Measurements from ENCODE around the gene NHLRC3. TPM values are rescaled to one million over a fixed set of nuclear protein-coding genes. Genes with fewer than 3 reads are reported as not detected.

Gene NHLRC3
- total and polyA plus RNA-seq, 11 donors = 3.9 to 19.9 (median 10.4) TPM

DNA sequence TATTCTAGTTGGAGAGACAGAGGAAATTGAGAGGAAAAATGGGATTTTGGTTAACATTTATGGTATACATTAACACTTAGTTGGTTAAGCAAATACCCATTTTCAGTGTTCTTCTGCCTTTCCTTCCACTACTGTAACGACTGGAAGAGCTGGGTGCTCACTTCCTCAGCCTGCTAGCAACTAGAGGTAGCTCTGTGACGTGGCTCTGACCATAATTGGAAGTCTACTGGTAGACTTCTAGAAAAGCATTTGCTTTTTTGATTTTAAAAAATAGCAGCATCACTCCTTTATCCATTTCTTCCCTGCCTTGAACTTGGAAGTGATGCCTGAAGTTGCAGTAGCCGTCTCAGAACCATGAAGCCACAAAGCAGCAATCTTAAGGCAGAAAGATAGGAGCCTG, 15.9 kb downstream of the NHLRC3 start:
- Histone ChIP-seq H3K4me1 (no peaks in the 10 kb centered on the region), H3K36me3 (peaks cover 0 to 10% (median 0%) of the 10 kb centered on the region in 9 donors), H3K4me3 (no peak overlapping the region), H3K27me3 (no peaks in the 10 kb centered on the region), H3K27ac (no peak overlapping the region), H3K9me3 (peaks cover 0 to 3% (median 0%) of the 10 kb centered on the region in 12 donors)
- DNase-seq = no peak
- intact Hi-C loops (cut with DNase I) = loop anchor here (5.0 to 10.0 kb wide), 7 partner anchors 91 to 623 kb away; no protein-coding TSS in a partner anchor
- WGBS, 4 donors = 81 to 85% (median 85%) methylated on average over 3 of the region's 3 CpGs
- TF ChIP-seq POLR2A (IDR thresholded peaks at IDR 0.05) = no peak
- TF ChIP-seq, protein P1, sequence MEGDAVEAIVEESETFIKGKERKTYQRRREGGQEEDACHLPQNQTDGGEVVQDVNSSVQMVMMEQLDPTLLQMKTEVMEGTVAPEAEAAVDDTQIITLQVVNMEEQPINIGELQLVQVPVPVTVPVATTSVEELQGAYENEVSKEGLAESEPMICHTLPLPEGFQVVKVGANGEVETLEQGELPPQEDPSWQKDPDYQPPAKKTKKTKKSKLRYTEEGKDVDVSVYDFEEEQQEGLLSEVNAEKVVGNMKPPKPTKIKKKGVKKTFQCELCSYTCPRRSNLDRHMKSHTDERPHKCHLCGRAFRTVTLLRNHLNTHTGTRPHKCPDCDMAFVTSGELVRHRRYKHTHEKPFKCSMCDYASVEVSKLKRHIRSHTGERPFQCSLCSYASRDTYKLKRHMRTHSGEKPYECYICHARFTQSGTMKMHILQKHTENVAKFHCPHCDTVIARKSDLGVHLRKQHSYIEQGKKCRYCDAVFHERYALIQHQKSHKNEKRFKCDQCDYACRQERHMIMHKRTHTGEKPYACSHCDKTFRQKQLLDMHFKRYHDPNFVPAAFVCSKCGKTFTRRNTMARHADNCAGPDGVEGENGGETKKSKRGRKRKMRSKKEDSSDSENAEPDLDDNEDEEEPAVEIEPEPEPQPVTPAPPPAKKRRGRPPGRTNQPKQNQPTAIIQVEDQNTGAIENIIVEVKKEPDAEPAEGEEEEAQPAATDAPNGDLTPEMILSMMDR (IDR thresholded peaks at IDR 0.05) = no peak
- no peak for ATAC-seq

DNA sequence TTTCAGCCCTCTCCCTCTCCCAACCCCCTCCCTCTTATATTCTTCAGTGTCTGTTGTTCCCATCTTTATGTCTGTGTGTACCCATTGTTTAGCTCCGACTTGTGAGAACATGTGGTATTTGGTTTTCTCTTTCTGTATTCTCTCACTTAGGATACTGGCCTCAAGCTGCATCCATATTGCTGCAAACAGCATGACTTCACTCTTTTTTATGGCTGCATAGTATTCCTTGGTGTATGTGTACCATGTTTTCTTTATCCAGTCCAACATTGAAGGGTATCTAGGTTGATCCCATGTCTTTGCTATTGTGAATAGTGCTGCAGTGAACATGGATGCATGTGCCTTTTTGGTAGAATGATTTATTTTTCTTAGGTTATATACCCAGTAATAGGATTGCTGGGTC, 17.8 kb downstream of the NHLRC3 start:
- TF ChIP-seq, protein P1 (IDR thresholded peaks at IDR 0.05) = no peak
- no peak for TF ChIP-seq POLR2A (IDR thresholded peaks at IDR 0.05)
- H3K4me3 ChIP-seq = no peak overlapping the region
- H3K36me3 ChIP-seq = peaks cover 0 to 6% (median 0%) of the 10 kb centered on the region in 9 donors
- no peak overlapping the region for H3K27ac ChIP-seq
- H3K9me3 ChIP-seq = peaks cover 0 to 8% (median 0%) of the 10 kb centered on the region in 12 donors
- WGBS, 4 donors = 100% methylated on average over 1 of the region's 1 CpG
- intact Hi-C loops (cut with DNase I) = loop anchor here in 5 of 10 donors (5.0 to 10.0 kb wide), 4 partner anchors 89 to 619 kb away; no protein-coding TSS in a partner anchor
- H3K4me1 ChIP-seq = no peaks in the 10 kb centered on the region
- H3K27me3 ChIP-seq = no peaks in the 10 kb centered on the region
- ATAC-seq (no peak), DNase-seq (no peak)

DNA sequence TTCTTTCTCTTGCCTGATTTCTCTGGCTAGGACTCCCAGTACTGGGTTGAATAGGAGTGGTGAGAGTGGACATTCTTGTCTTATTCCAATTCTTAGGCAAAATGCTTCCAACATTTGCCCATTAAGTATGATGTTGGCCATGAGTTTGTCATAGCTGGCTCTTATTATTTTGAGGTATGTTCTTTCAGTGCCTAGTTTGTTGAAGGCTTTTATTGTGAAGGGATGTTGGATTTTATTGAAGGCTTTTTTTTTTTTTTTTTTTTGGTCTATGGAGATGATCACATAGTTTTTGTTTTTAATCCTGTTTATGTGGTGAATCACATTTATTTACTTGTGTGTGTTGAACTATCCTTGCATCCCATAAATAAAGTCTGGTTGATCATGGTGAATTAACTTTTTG, 19.8 kb downstream of the NHLRC3 start:
- Histone ChIP-seq H3K27me3 (no peaks in the 10 kb centered on the region), H3K36me3 (peaks cover 0 to 6% (median 0%) of the 10 kb centered on the region in 9 donors), H3K27ac (no peak overlapping the region), H3K4me3 (no peak overlapping the region), H3K4me1 (no peaks in the 10 kb centered on the region), H3K9me3 (peaks cover 0 to 10% (median 0%) of the 10 kb centered on the region in 12 donors)
- TF ChIP-seq POLR2A (IDR thresholded peaks at IDR 0.05) = no peak
- TF ChIP-seq, protein P1 (IDR thresholded peaks at IDR 0.05) = no peak
- intact Hi-C loops (cut with DNase I) = loop anchor here in 5 of 10 donors (5.0 to 10.0 kb wide), 4 partner anchors 87 to 617 kb away; no protein-coding TSS in a partner anchor
- no peak for ATAC-seq
- DNase-seq = no peak

DNA sequence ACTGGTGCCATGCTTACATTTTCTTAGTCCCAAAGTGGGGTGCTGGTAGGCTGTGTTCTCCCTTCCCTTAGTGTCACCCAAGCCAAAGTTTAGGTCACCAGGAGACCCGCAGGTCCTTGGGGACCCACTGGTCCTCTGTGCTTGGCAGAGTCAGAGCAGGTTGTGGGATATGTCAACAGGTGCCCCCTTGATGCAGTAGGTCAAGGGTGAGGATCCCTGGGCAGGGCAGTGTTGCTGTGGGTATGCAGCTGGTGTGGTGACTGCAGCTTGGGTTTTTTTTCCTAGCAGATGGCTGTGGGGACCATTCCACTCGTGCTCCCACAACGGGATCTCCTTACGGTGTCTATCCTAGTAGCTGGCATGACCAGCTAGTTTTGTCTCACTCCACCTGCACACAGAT, 23.7 kb downstream of the NHLRC3 start:
- DNase-seq = no peak
- WGBS, 4 donors = 92 to 98% (median 96%) methylated on average over 4 of the region's 4 CpGs
- intact Hi-C loops (cut with DNase I) = no loop called here
- H3K4me3 ChIP-seq = no peak overlapping the region
- H3K36me3 ChIP-seq = no peaks in the 10 kb centered on the region
- no peaks in the 10 kb centered on the region for H3K4me1 ChIP-seq
- peaks cover 0 to 11% (median 0%) of the 10 kb centered on the region in 12 donors for H3K9me3 ChIP-seq
- H3K27ac ChIP-seq = no peak overlapping the region
- no peaks in the 10 kb centered on the region for H3K27me3 ChIP-seq
- no peak for ATAC-seq
- TF ChIP-seq POLR2A (IDR thresholded peaks at IDR 0.05) = no peak
- TF ChIP-seq, protein P1 (IDR thresholded peaks at IDR 0.05) = no peak
